SK-N-SH (cell line): ENCODE results near the gene CNOT4.

Experiments used
- CHD2 ChIP-seq: fragments of 150-350 bp; IDR thresholded peaks from 2 replicates; pipeline ENCODE4 v1.6.1; 2018; ENCODE audit warnings: low read length; ENCODE audit not compliant: partially characterized antibody
- CTCF ChIP-seq: fragments of 200-600 bp; sonication (generic); IDR thresholded peaks from 2 replicates; pipeline ENCODE4 v1.6.1; 2017; ENCODE audit warnings: antibody characterized with exemption, mild to moderate bottlenecking, moderate library complexity
- EP300 ChIP-seq, 2 experiments: IDR thresholded peaks; 2 replicates each; pipeline versions ENCODE4 v1.4.0 to v1.6.1; 2012; ENCODE audit warnings: borderline replicate concordance in 1 of 2, low read depth in 1 of 2, low read length in 1 of 2
- IRF3 ChIP-seq: fragments of 150-350 bp; IDR thresholded peaks from 2 replicates; pipeline ENCODE4 v1.6.1; 2016; ENCODE audit warnings: mild to moderate bottlenecking, low read depth, low read length
- JUND ChIP-seq: IDR thresholded peaks from 2 replicates; pipeline ENCODE4 v1.4.0; 2012
- MAX ChIP-seq: IDR thresholded peaks from 2 replicates; pipeline ENCODE4 v1.4.0; 2012; ENCODE audit warnings: low read depth
- MXI1 ChIP-seq: IDR thresholded peaks from 2 replicates; pipeline ENCODE4 v1.6.1; 2012; ENCODE audit warnings: mild to moderate bottlenecking, low read depth, low read length, improper control_type of control experiment
- NFIC ChIP-seq: IDR thresholded peaks from 2 replicates; pipeline ENCODE4 v1.4.0; 2012; ENCODE audit warnings: borderline replicate concordance
- POLR2AphosphoS5 ChIP-seq: IDR thresholded peaks from 2 replicates; pipeline ENCODE4 v1.6.1; 2012; ENCODE audit warnings: low read depth, low read length
- REST ChIP-seq: IDR thresholded peaks from 2 replicates; pipeline ENCODE4 v1.6.1; 2012; ENCODE audit warnings: mild to moderate bottlenecking, low read depth, low read length, moderate library complexity
- RFX5 ChIP-seq: IDR thresholded peaks from 2 replicates; pipeline ENCODE4 v1.6.1; 2012; ENCODE audit warnings: mild to moderate bottlenecking, improper control_type of control experiment, low read length
- RXRA ChIP-seq: IDR thresholded peaks from 2 replicates; pipeline ENCODE4 v1.4.0; 2012; ENCODE audit warnings: low read depth, mild to moderate bottlenecking, borderline replicate concordance
- SIN3A ChIP-seq: IDR thresholded peaks from 2 replicates; pipeline ENCODE4 v1.6.1; 2012; ENCODE audit warnings: low read depth, mild to moderate bottlenecking, low read length, moderate library complexity, borderline replicate concordance
- USF2 ChIP-seq: fragments of 150-350 bp; IDR thresholded peaks from 2 replicates; pipeline ENCODE4 v1.6.1; 2017; ENCODE audit warnings: antibody characterized with exemption, low read length, low read depth, borderline replicate concordance

- no peak for TF ChIP-seq MXI1
- no peak for TF ChIP-seq RXRA
- TF ChIP-seq REST: no peak
- no peak for TF ChIP-seq NFIC
- TF ChIP-seq CTCF: no peak
- no peak for TF ChIP-seq USF2
- TF ChIP-seq MAX: no peak
- TF ChIP-seq EP300 (IDR thresholded peaks at IDR 0.05; ENCODE audit: borderline replicate concordance in 1 of 2, low read depth in 1 of 2, low read length in 1 of 2): no peak
- TF ChIP-seq RFX5: no peak
- TF ChIP-seq JUND: no peak
- TF ChIP-seq CHD2: no peak
- TF ChIP-seq IRF3: no peak
- TF ChIP-seq SIN3A: no peak
- no peak for TF ChIP-seq POLR2AphosphoS5
Measured at GRCh38 chr7:135553346-135553745, 43.4 kb upstream of the CNOT4 start.
